K562 (cell line): ENCODE results near the gene PA2G4. TPM values are rescaled to one million over a fixed set of nuclear protein-coding genes. Genes with fewer than 3 reads are reported as not detected.

Experiments
- ARID1B ChIP-seq: fragments of 450-650 bp; IDR thresholded peaks from 2 replicates; pipeline ENCODE4 v1.6.1; 2016; ENCODE audit warnings: antibody characterized with exemption, mild to moderate bottlenecking, inconsistent platforms
- CBX3 ChIP-seq, 2 experiments: IDR thresholded peaks; 1 replicate in 1 of 2; 2 replicates in 1 of 2; pipeline ENCODE4 v1.6.1; 2012; ENCODE audit warnings: inconsistent platforms in 2 of 2, low read length in 2 of 2, borderline replicate concordance in 1 of 2, control low read depth in 1 of 2
- ETV1 ChIP-seq: fragments of 450-650 bp; conservative IDR thresholded peaks from 2 replicates; pipeline ENCODE4 v1.6.1; 2016; ENCODE audit warnings: missing genetic modification characterization, control low read depth, low read depth, missing compliant biosample characterization
- HNRNPK ChIP-seq: fragments of 200-400 bp; formaldehyde crosslinking; IDR thresholded peaks from one replicate; pipeline ENCODE4 v1.6.1; 2018; ENCODE audit warnings: mild to moderate bottlenecking, low read depth, low read length; ENCODE audit not compliant: poor library complexity, severe bottlenecking
- HNRNPLL ChIP-seq: fragments of 200-400 bp; formaldehyde crosslinking; IDR thresholded peaks from 2 replicates; pipeline ENCODE4 v1.6.1; 2017; ENCODE audit warnings: low read length, low read depth, mild to moderate bottlenecking; ENCODE audit not compliant: poor library complexity, severe bottlenecking
- IFI16 ChIP-seq: fragments of 250-450 bp; sonication (Bioruptor Pico); IDR thresholded peaks from 2 replicates; pipeline ENCODE4 v2.1.2; 2022; ENCODE audit warnings: mild to moderate bottlenecking, inconsistent platforms
- MAZ ChIP-seq, 2 experiments: fragments of 450-650 bp in 1 of 2; sonication (generic) in 1 of 2; formaldehyde crosslinking; IDR thresholded peaks in 1 of 2; conservative IDR thresholded peaks in 1 of 2; 2 replicates each; pipeline versions ENCODE4 v1.4.0 to v1.5.0; 2020; ENCODE audit warnings: mild to moderate bottlenecking in 1 of 2, missing genetic modification reagents in 1 of 2
- NR1H2 ChIP-seq: sonication (generic); formaldehyde crosslinking; IDR thresholded peaks from 2 replicates; pipeline ENCODE4 v1.4.0; 2020; ENCODE audit warnings: mild to moderate bottlenecking, missing genetic modification reagents
- POLR2AphosphoS2 ChIP-seq: IDR thresholded peaks from 2 replicates; pipeline ENCODE4 v1.6.1; 2012; ENCODE audit warnings: low read length, improper control_type of control experiment
- POLR3G ChIP-seq: IDR thresholded peaks from 2 replicates; pipeline ENCODE4 v1.6.1; 2011; ENCODE audit not compliant: insufficient read length, insufficient replicate concordance; ENCODE audit errors: extremely low read depth
- PTBP1 ChIP-seq: fragments of 200-400 bp; formaldehyde crosslinking; IDR thresholded peaks from 2 replicates; pipeline ENCODE4 v1.6.1; 2017; ENCODE audit warnings: low read depth, low read length
- PTTG1 ChIP-seq: fragments of 450-650 bp; IDR thresholded peaks from 2 replicates; pipeline ENCODE4 v1.6.1; 2016; ENCODE audit warnings: low read depth, mild to moderate bottlenecking, missing genetic modification characterization, missing compliant biosample characterization
- SP2 ChIP-seq: IDR thresholded peaks from 2 replicates; pipeline ENCODE4 v1.6.1; 2011; ENCODE audit warnings: mild to moderate bottlenecking, low read depth, low read length, moderate library complexity; ENCODE audit not compliant: poor library complexity, severe bottlenecking; ENCODE audit errors: extremely low read depth
- STAT5A ChIP-seq: IDR thresholded peaks from 2 replicates; pipeline ENCODE4 v1.6.1; 2012; ENCODE audit warnings: low read length, inconsistent platforms, borderline replicate concordance
- ZBTB11 ChIP-seq, 3 experiments: fragments of 200-800 bp in 1 of 3; fragments of 250-450 bp in 1 of 3; fragments of 450-650 bp in 1 of 3; sonication (Bioruptor Pico) in 1 of 3; sonication (Bioruptor generic) in 1 of 3; formaldehyde crosslinking in 1 of 3; IDR thresholded peaks; 2 replicates each; pipeline versions ENCODE4 v1.6.1 to v1.8.0; 2016 to 2022; ENCODE audit warnings: mild to moderate bottlenecking in 2 of 3, missing genetic modification characterization in 2 of 3, missing compliant biosample characterization in 1 of 3, moderate library complexity in 1 of 3
- ZBTB7A ChIP-seq: IDR thresholded peaks from 2 replicates; pipeline ENCODE4 v1.6.1; 2011; ENCODE audit warnings: low read depth, mild to moderate bottlenecking, low read length, moderate library complexity, borderline replicate concordance; ENCODE audit not compliant: control insufficient read depth
- ZNF395 ChIP-seq: fragments of 200-800 bp; sonication (Bioruptor generic); IDR thresholded peaks from 2 replicates; pipeline ENCODE4 v1.6.1; 2017; ENCODE audit warnings: missing genetic modification characterization, missing compliant biosample characterization
- ZNF639 ChIP-seq, 2 experiments: fragments of 200-800 bp in 1 of 2; sonication (Bioruptor generic) in 1 of 2; sonication (generic) in 1 of 2; formaldehyde crosslinking in 1 of 2; IDR thresholded peaks in 1 of 2; conservative IDR thresholded peaks in 1 of 2; 2 replicates each; pipeline versions ENCODE4 v1.5.0 to v1.6.1; 2016 to 2020; ENCODE audit warnings: missing compliant biosample characterization in 1 of 2, missing genetic modification characterization in 1 of 2, missing genetic modification reagents in 1 of 2
- polyA plus RNA-seq, 8 experiments: library from polyadenylated mRNA; depleted of rRNA in 4 of 8; stranded (reverse) in 5 of 8; unstranded in 3 of 8; fragments of >200 nt; fragmentation: Nextera tagmentation in 2 of 8; fragmentation: Illumina TruSeq in 1 of 8; extraction: Ambion mirVana in 2 of 8; extraction: Trizol in 1 of 8; gene quantifications; 2 replicates each; pipeline versions ENCODE4 v1.2.1 to v1.2.3, GENCODE V29; 2011 to 2014; ENCODE audit warnings: inconsistent platforms in 1 of 8, missing spikeins in 1 of 8
- total RNA-seq, 7 experiments: library from RNA; depleted of rRNA in 6 of 7; stranded (reverse); fragments of >200 nt in 6 of 7; fragmentation: Illumina TruSeq in 2 of 7; extraction: Trizol in 2 of 7; gene quantifications; 2 replicates each; pipeline versions ENCODE4 v1.2.1 to v1.2.3, GENCODE V29; 2011 to 2021; ENCODE audit warnings: low replicate concordance in 1 of 7

Gene PA2G4
- total and polyA plus RNA-seq, 9 of the 15 experiments (the other 6 are each of a cell fraction or from before 2014, with no cell fraction given), result 230 to 925 (median 638) TPM

- 0 out of 3 replicates have a peak, but pooled peaks of 1 of the 2 experiments have one; percentile 43 for TF ChIP-seq CBX3 (IDR thresholded peaks at IDR 0.05; ENCODE audit: borderline replicate concordance in 1 of 2, low read length in 2 of 2)
- no peak for TF ChIP-seq STAT5A
- no peak for TF ChIP-seq POLR2AphosphoS2
- 0 out of 2 replicates have a peak, but pooled peaks have one; percentile 42 for TF ChIP-seq ETV1 (tag)
- peak; percentile 70 to 74; a peak in 2 of 4 replicates for TF ChIP-seq MAZ (CRISPR knock-in tag; conservative IDR thresholded peaks at IDR 0.05 in 1 of 2, IDR thresholded peaks at IDR 0.05 in 1 of 2)
- TF ChIP-seq POLR3G, result no peak
- 0 out of 2 replicates have a peak, but pooled peaks have one; percentile 2 for TF ChIP-seq ARID1B
- TF ChIP-seq SP2, result no peak
- TF ChIP-seq ZNF639 (CRISPR knock-in tag; conservative IDR thresholded peaks at IDR 0.05 in 1 of 2, IDR thresholded peaks at IDR 0.05 in 1 of 2), result peak in 1 of 2 experiments; percentile 90; a peak in 2 of 4 replicates
- no peak for TF ChIP-seq IFI16 (CRISPR knock-in tag)
- no peak for TF ChIP-seq NR1H2 (CRISPR knock-in tag)
- no peak for TF ChIP-seq PTTG1
- peak; percentile 75 for TF ChIP-seq ZNF395
- TF ChIP-seq PTBP1, result no peak
- TF ChIP-seq HNRNPLL, result peak; percentile 53
- no peak for TF ChIP-seq HNRNPK
- peak in 1 of 3 experiments; percentile 67; a peak in 1 of 6 replicates for TF ChIP-seq ZBTB11 (CRISPR knock-in tag; IDR thresholded peaks at IDR 0.05)
- peak; percentile 80 for TF ChIP-seq ZBTB7A
These were observed at the start of gene PA2G4 (continued) for GRCh38 chr12:56104109-56104814.
